ENCODE results near the gene CTNND1. TPM values are rescaled to one million over a fixed set of nuclear protein-coding genes. Genes with fewer than 3 reads are reported as not detected.
A peak's percentile ranks its signal among the peaks of the same experiment; 100 is the strongest.

The CTNND1 gene
- total and polyA plus RNA-seq, 9 of the 15 experiments (the other 6 are each of a cell fraction or from before 2014, with no cell fraction given), result 11.1 to 74.0 (median 43.3) TPM

DNA sequence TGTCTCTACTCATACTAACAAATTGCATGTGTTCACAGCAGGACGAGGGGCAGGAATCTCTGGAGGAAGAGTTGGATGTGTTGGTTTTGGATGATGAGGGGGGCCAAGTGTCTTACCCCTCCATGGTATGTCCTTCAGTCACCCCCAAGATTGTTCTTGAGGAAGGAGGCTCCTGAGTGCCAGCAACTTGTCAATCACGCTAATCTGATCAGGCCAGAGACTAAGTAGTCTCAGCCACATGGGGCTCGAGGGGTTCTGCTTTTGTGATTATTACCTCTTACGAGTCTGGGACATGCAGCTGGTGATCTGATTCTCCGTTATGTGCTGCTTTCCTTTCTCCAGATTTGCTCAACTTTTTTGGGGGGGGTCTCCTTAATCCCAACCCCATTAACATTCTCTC lies 54.3 kb downstream of the CTNND1 start:
- DNase-seq (ENCODE audit: extremely low read depth in 1 of 4, low spot score in 3 of 4) (no peak), ATAC-seq (peak; percentile 44; the same call in 1 of the 3 replicates), FAIRE-seq (no peak)
- ChIA-PET POLR2A (no interaction called here), CTCF (ENCODE audit: low intra/inter-chr PET ratio) (no interaction called here)
- H3K9me1 ChIP-seq (ENCODE audit: control insufficient read depth, insufficient read depth, low read length), result no peaks in the 10 kb centered on the region
- H3K9ac ChIP-seq (ENCODE audit: insufficient read depth in 1 of 2, low read depth in 2 of 2, low read length in 2 of 2), result no peak overlapping the region
- in situ Hi-C loops (cut with MboI) (loop anchor here (25.0 kb wide), 1 partner anchor 696 kb away; the partner anchor contains the start of gene OR5B21), intact Hi-C loops (cut with micrococcal nuclease) (no loop called here)
- TF ChIP-seq, protein P1, sequence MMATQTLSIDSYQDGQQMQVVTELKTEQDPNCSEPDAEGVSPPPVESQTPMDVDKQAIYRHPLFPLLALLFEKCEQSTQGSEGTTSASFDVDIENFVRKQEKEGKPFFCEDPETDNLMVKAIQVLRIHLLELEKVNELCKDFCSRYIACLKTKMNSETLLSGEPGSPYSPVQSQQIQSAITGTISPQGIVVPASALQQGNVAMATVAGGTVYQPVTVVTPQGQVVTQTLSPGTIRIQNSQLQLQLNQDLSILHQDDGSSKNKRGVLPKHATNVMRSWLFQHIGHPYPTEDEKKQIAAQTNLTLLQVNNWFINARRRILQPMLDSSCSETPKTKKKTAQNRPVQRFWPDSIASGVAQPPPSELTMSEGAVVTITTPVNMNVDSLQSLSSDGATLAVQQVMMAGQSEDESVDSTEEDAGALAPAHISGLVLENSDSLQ (IDR thresholded peaks at IDR 0.05), result peak; percentile 64
- TF ChIP-seq, protein P2, sequence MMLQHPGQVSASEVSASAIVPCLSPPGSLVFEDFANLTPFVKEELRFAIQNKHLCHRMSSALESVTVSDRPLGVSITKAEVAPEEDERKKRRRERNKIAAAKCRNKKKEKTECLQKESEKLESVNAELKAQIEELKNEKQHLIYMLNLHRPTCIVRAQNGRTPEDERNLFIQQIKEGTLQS (IDR thresholded peaks at IDR 0.05), result no peak
- TF ChIP-seq, protein P2 (CRISPR knock-in tag; conservative IDR thresholded peaks at IDR 0.05), result no peak
- TF ChIP-seq MEIS2 (IDR thresholded peaks at IDR 0.05; ENCODE audit: partially characterized antibody), result peak; percentile 35
- TF ChIP-seq, protein P3, sequence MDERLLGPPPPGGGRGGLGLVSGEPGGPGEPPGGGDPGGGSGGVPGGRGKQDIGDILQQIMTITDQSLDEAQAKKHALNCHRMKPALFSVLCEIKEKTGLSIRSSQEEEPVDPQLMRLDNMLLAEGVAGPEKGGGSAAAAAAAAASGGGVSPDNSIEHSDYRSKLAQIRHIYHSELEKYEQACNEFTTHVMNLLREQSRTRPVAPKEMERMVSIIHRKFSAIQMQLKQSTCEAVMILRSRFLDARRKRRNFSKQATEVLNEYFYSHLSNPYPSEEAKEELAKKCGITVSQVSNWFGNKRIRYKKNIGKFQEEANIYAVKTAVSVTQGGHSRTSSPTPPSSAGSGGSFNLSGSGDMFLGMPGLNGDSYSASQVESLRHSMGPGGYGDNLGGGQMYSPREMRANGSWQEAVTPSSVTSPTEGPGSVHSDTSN (CRISPR knock-in tag; IDR thresholded peaks at IDR 0.05; ENCODE audit: low read depth), result no peak
- TF ChIP-seq, protein P3 (tag; conservative IDR thresholded peaks at IDR 0.05; ENCODE audit: low read depth), result peak; percentile 49
- H3K4me3 ChIP-seq, result no peak overlapping the region
- no peaks in the 10 kb centered on the region for H4K20me1 ChIP-seq (replicated peaks; ENCODE audit: control insufficient read depth, insufficient read depth, low read length)
- H3K9me3 ChIP-seq (replicated peaks; ENCODE audit: control insufficient read depth, insufficient read depth, low read depth, low read length), result no peaks in the 10 kb centered on the region
- H3K79me2 ChIP-seq (ENCODE audit: control insufficient read depth, insufficient read depth, low read length), result no peaks in the 10 kb centered on the region
- H3K4me2 ChIP-seq (ENCODE audit: insufficient read depth, low read length), result no peak overlapping the region
- no peaks in the 10 kb centered on the region for H3K4me1 ChIP-seq (replicated peaks in 1 of 2; ENCODE audit: control insufficient read depth in 2 of 2, insufficient read depth in 2 of 2, low read length in 2 of 2)
- no peak overlapping the region for H3K27ac ChIP-seq (ENCODE audit: extremely low read depth, low read depth, low read length)
- no peaks in the 10 kb centered on the region for H3K27me3 ChIP-seq (ENCODE audit: control insufficient read depth in 2 of 2, insufficient read depth in 2 of 2, low read length in 2 of 2)
- WGBS (ENCODE audit: insufficient coverage, low coverage, missing lambda C conversion rate), result 66% methylated on average over 5 of the region's 5 CpGs
- no peak overlapping the region for H2AFZ ChIP-seq (ENCODE audit: low read depth, low read length)
- peaks cover 62% of the 10 kb centered on the region for H3K36me3 ChIP-seq (ENCODE audit: control insufficient read depth, insufficient read depth, low read length)
- BruUV-seq (replicated peaks), result no TSS peak

All from K562 (cell line).